Activated CD8-positive, alpha-beta memory T cell treated with anti-CD3 and anti-CD28 coated beads for 48 hours (primary cell): ENCODE measurements around the gene COLEC11.

Source experiments
- DNase-seq, 3 experiments: peaks; one replicate each; pipeline ENCODE4 v3.0.0-alpha.2; 2020; ENCODE audit warnings: low read depth in 2 of 3, low spot score in 2 of 3

Gene COLEC11

GRCh38 chr2:3670376-3670775, 75.5 kb downstream of the COLEC11 start:
- DNase-seq = no peak

DNA sequence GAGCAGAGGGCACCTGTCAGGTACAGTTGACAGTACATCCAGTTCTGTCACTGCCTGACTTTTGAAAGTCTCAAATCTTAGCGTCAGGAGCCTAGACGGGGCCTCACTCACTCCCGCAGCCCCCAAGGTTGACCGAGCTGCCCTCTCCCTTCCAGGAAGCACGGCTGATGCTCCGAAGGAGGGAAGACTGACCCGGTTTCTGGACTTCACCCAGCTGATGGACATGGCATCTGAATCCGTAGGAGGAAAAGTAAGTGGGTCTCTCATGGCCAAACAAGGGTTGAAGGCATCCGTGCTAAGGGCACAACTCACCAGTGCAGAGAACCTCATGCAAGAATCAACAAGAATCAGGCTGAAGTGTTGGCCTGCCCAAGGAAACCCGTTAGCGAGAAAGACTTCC, 76.0 kb downstream of the COLEC11 start:
- DNase-seq = no peak

GRCh38 chr2:3672861-3673678, 78.2 kb downstream of the COLEC11 start:
- DNase-seq = no peak

- DNase-seq = no peak
Measured at GRCh38 chr2:3674066-3674845, 79.3 kb downstream of the COLEC11 start.

GRCh38 chr2:3675687-3676086, 80.8 kb downstream of the COLEC11 start:
- no peak for DNase-seq

- no peak for DNase-seq
Measured at GRCh38 chr2:3677436-3677835, 82.5 kb downstream of the COLEC11 start.

DNA sequence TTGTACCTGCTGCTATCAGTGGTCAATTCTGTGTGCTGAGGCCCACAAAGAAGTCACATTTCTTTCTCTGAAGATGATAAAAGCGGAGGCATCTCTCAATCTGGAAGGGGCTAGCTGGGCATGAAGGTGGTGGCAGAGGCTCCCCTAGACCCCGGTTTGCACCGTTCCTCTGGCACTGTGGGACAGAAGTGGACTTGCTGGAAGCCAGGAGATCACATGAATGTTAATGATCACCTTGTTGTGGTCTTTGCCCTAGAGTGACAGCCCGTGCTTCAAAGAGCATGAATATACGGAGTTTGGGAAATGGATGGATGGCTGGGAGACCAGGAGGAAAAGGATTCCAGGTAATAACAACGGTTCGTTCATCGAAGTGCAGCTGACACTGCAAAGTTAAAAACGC, 83.3 kb downstream of the COLEC11 start:
- no peak for DNase-seq

GRCh38 chr2:3679180-3679579, 84.3 kb downstream of the COLEC11 start:
- no peak for DNase-seq

DNA sequence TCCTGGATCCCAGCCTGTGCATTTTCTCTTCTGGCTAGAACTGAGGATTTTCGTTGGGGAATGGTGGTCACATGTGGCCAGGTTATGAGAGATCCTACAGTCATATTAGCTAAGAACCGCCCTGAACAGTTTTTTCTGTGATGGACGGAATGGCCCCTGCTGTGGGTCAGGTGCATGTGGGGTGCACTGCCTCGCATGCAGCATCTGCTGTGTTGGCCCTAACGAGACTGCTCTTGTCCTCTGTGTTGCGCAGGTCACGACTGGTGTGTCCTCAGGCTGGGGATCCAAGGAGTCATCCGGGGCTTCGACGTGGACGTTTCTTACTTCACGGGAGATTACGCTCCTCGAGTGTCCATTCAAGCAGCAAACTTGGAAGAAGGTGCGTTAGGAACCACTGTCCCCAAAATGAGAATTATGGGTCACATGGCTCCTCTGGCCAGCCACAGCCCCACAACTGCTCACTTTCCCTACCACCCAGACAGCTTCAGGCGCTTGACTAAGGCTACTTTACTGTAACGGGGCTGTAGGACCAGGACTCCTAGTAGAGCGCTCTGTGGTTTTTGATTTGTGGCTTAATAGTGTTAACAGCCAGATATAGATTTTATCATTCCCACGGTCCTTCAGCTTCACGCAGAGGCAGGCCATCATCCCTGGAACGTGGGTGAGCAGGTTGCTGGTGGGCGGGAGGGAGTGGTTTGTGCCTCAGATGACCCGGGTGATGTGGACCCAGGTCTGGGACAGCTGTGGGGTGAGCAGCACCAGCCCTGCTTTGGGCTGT, 84.9 kb downstream of the COLEC11 start:
- DNase-seq = no peak

DNA sequence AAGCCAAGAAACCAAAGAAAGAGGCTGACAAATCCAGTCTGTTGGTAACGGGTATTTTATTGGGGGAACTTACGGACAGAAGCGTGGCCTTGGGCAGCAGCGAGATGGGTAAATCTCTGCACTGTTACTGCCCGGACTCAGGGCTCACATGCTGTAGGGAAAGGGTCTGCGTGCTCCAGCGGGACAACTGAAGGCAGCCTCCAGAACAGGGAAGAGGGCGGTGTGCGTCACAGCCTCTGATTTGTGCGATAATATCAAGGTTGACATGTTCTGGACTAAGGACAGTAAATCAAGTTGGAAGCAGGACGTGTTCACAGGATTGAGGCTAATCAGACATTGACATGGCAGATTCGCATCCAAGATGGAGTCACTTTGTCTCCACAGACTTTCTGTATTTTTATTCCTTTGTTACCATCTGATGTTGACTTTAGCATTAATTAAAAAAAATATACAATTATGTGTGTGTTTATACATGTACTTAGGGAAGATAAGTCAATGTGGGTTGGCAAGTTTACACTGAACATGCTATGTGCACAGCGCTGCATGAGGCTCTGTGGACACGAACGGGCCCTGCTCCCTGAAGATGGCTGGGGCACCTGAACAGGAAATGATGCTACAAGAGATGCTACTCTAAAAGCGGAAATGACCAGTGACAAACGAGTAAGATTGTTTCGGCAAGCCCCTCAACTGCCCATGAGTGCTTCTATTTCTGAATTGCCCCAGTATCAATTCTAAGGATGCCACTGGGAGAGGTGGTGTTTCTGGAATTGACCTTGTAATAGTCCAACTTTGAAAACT, 85.8 kb downstream of the COLEC11 start:
- DNase-seq = no peak

DNA sequence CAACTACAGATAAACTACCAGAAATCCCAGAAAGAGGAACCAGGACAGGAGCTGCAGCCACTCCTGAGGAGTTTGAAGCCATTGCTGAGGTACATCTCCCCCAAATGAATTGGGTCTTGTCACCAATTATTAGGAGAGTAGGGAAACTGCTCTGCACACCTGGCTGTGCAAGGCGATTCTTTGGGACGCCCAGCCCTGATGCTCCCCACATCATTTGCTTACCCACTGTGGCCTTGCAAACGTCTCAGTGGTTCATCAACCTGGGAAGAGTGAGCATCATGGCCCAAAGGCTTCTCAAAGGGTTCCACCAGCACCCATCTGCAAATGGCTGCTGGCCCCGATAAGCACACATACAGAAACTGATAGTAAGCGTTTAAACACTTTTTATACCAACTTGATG, 86.7 kb downstream of the COLEC11 start:
- DNase-seq = no peak

- DNase-seq = no peak
Measured at GRCh38 chr2:3682811-3683210, 87.9 kb downstream of the COLEC11 start.

DNA sequence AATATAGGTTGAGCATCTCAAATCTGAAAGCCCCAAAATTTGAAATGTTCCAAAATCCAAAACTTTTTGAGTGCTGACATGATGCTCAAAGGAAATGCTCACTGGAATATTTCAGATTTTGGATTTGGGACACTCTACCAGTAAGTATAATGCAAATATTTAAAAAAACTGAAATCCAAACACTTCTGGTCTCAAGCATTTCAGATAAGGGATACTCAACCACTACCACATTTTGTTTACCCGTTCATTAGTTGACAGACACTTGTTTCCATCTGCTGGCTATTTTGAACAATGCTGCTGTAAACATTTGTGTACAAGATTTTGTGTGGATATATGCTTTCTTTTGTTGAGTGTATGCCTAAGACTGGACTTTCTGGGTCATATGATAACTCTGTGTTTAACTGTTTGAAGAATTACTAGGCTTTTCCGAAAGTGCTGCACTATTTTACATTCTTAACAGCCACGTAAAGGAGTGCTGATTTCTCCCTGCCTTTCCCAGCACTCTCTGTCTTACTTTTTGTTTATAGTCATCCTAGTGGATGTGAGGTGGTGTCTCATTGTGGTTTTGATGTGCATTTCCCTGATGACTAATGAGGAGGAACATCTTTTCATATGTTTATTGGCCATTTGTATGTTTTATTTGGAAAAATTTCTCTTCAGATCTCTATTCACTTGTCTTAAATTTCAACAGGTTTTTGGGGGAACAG, 89.0 kb downstream of the COLEC11 start:
- no peak for DNase-seq

DNA sequence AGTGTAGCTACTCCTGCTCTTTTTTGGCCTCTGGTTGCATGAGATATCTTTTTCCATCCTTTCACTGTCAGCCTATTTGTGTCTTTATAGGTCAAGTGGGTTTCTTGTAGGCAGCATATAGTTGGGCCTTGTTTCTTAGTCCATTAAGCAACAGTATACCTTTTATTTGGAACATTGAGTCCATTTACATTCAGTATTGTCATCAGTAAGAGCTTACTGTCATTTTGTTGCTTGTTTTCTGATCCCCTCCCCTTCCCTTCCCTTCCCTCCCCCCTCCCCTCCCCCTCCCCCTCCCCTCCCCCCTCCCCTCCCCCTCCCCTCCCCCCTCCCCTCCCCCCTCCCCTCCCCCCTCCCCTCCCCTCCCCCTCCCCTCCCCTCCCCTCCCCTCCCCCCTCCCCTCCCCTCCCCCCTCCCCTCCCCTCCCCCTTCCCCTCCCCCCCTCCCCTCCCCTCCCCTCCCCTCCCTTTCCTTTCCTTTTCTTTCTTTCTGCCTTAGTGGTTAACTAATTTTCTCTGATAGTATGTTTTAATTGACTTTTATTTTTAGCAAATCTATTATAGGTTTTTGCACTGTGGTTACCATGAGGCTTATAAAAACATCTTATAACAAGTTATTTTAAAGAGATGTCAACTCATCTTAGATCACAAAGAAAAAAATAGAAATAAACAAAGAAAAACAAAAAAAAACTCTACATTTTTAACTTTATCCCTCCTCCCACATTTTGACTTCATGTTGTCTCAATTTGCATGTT, 95.3 kb downstream of the COLEC11 start:
- DNase-seq = no peak

GRCh38 chr2:3692375-3692774, 97.5 kb downstream of the COLEC11 start:
- no peak for DNase-seq
